ENCODE data around the gene GOPC.

The GOPC gene

DNA sequence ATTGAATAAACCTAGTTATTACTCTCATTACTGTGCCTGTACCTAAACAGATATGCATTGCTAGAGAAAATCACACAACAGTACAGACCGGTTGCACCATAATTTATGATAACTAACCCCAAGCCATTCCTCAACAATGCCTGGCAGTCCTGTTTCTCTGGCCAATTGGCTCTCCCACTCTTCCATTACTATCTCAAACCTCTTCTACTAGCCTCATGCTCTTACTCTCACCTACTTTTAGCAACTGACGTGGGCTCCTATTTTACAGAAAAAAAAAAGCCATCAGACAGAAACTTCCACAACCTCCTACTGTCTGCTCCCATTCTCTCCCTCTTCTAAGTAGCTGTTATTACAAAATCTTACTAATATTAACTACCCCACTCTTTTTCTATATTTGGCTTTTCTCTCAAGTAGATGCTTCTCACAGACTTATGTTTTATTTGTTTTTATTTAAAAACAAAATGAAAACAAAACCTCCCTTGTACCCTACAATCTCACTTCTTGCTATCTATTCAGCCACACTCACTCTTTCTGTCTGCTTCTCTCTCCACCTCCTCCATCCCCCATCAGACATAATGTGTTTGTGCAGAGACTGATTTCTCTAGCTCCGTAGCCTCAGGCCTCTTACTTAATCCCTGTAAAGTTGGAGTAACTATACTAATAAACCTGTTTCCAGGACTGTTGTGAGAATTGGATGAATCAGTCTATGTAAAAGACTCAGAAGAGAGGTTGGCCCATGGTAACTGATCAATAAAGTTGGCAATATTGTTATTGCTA lies 9.1 kb downstream of the GOPC start:
- Histone ChIP-seq H3F3A (ENCODE audit: control insufficient read depth, insufficient read depth) (no peaks in the 10 kb centered on the region), H3K27me3 (ENCODE audit: control insufficient read depth, low read length) (no peaks in the 10 kb centered on the region), H3K4me3 (ENCODE audit: low read length) (no peak overlapping the region), H3K27ac (ENCODE audit: low read depth, low read length) (no peak overlapping the region), H3K36me3 (ENCODE audit: control insufficient read depth, low read length) (peaks cover 46% of the 10 kb centered on the region), H3K79me2 (ENCODE audit: control insufficient read depth, low read length) (peaks cover 92% of the 10 kb centered on the region), H3K9me2 (replicated peaks; ENCODE audit: control insufficient read depth, low read length) (no peaks in the 10 kb centered on the region), H4K20me1 (ENCODE audit: control insufficient read depth, insufficient read depth, low read depth, low read length) (peaks cover 3% of the 10 kb centered on the region; the same call in 1 of the 2 replicates), H3K9me3 (ENCODE audit: control insufficient read depth, insufficient read depth, low read length) (no peaks in the 10 kb centered on the region), H3K4me1 (ENCODE audit: control insufficient read depth, low read length) (no peaks in the 10 kb centered on the region), H3K4me2 (ENCODE audit: low read length) (no peak overlapping the region)
- no peak for TF ChIP-seq EZH2phosphoT487 (IDR thresholded peaks at IDR 0.05; ENCODE audit: borderline replicate concordance, low read length)

- Histone ChIP-seq H3K9me3 (ENCODE audit: control insufficient read depth, insufficient read depth, low read length) (no peaks in the 10 kb centered on the region), H3K9me2 (replicated peaks; ENCODE audit: control insufficient read depth, low read length) (no peaks in the 10 kb centered on the region), H3K4me2 (ENCODE audit: low read length) (no peak overlapping the region), H3K27ac (ENCODE audit: low read depth, low read length) (no peak overlapping the region), H3K36me3 (ENCODE audit: control insufficient read depth, low read length) (peaks cover 36% of the 10 kb centered on the region), H3K4me3 (ENCODE audit: low read length) (no peak overlapping the region), H3K4me1 (ENCODE audit: control insufficient read depth, low read length) (no peaks in the 10 kb centered on the region), H3F3A (ENCODE audit: control insufficient read depth, insufficient read depth) (no peaks in the 10 kb centered on the region), H3K27me3 (ENCODE audit: control insufficient read depth, low read length) (no peaks in the 10 kb centered on the region), H4K20me1 (ENCODE audit: control insufficient read depth, insufficient read depth, low read depth, low read length) (peaks cover 3% of the 10 kb centered on the region; the same call in 1 of the 2 replicates), H3K79me2 (ENCODE audit: control insufficient read depth, low read length) (peaks cover 86% of the 10 kb centered on the region)
- TF ChIP-seq, protein P1, sequence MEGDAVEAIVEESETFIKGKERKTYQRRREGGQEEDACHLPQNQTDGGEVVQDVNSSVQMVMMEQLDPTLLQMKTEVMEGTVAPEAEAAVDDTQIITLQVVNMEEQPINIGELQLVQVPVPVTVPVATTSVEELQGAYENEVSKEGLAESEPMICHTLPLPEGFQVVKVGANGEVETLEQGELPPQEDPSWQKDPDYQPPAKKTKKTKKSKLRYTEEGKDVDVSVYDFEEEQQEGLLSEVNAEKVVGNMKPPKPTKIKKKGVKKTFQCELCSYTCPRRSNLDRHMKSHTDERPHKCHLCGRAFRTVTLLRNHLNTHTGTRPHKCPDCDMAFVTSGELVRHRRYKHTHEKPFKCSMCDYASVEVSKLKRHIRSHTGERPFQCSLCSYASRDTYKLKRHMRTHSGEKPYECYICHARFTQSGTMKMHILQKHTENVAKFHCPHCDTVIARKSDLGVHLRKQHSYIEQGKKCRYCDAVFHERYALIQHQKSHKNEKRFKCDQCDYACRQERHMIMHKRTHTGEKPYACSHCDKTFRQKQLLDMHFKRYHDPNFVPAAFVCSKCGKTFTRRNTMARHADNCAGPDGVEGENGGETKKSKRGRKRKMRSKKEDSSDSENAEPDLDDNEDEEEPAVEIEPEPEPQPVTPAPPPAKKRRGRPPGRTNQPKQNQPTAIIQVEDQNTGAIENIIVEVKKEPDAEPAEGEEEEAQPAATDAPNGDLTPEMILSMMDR (IDR thresholded peaks at IDR 0.05; ENCODE audit: low read depth, low read length, poor library complexity, severe bottlenecking) = no peak
- TF ChIP-seq EZH2phosphoT487 (IDR thresholded peaks at IDR 0.05; ENCODE audit: borderline replicate concordance, low read length) = no peak
Measured at GRCh38 chr6:117591405-117591804, 10.9 kb downstream of the GOPC start.

- Histone ChIP-seq H3K4me2 (ENCODE audit: low read length) (no peak overlapping the region), H3K27ac (ENCODE audit: low read depth, low read length) (no peak overlapping the region), H3K36me3 (ENCODE audit: control insufficient read depth, low read length) (peaks cover 40% of the 10 kb centered on the region), H3K4me1 (ENCODE audit: control insufficient read depth, low read length) (no peaks in the 10 kb centered on the region), H4K20me1 (ENCODE audit: control insufficient read depth, insufficient read depth, low read depth, low read length) (peaks cover 3% of the 10 kb centered on the region; the same call in 1 of the 2 replicates), H3K9me2 (replicated peaks; ENCODE audit: control insufficient read depth, low read length) (no peaks in the 10 kb centered on the region), H3K4me3 (ENCODE audit: low read length) (no peak overlapping the region), H3F3A (ENCODE audit: control insufficient read depth, insufficient read depth) (no peaks in the 10 kb centered on the region), H3K27me3 (ENCODE audit: control insufficient read depth, low read length) (no peaks in the 10 kb centered on the region), H3K9me3 (ENCODE audit: control insufficient read depth, insufficient read depth, low read length) (no peaks in the 10 kb centered on the region), H3K79me2 (ENCODE audit: control insufficient read depth, low read length) (peaks cover 86% of the 10 kb centered on the region)
- no peak for TF ChIP-seq EZH2phosphoT487 (IDR thresholded peaks at IDR 0.05; ENCODE audit: borderline replicate concordance, low read length)
- TF ChIP-seq, protein P1 (IDR thresholded peaks at IDR 0.05; ENCODE audit: low read depth, low read length, poor library complexity, severe bottlenecking) = no peak
Measured at GRCh38 chr6:117590447-117590846, 11.9 kb downstream of the GOPC start.

- H3K9me3 ChIP-seq (ENCODE audit: control insufficient read depth, insufficient read depth, low read length) = peaks cover 6% of the 10 kb centered on the region; the same call in 1 of the 2 replicates
- H3K36me3 ChIP-seq (ENCODE audit: control insufficient read depth, low read length) = peaks cover 53% of the 10 kb centered on the region
- H3K4me2 ChIP-seq (ENCODE audit: low read length) = no peak overlapping the region
- H4K20me1 ChIP-seq (ENCODE audit: control insufficient read depth, insufficient read depth, low read depth, low read length) = no peaks in the 10 kb centered on the region
- no peaks in the 10 kb centered on the region for H3K4me1 ChIP-seq (ENCODE audit: control insufficient read depth, low read length)
- no peaks in the 10 kb centered on the region for H3K9me2 ChIP-seq (replicated peaks; ENCODE audit: control insufficient read depth, low read length)
- no peaks in the 10 kb centered on the region for H3K27me3 ChIP-seq (ENCODE audit: control insufficient read depth, low read length)
- no peak overlapping the region for H3K4me3 ChIP-seq (ENCODE audit: low read length)
- no peak overlapping the region for H3K27ac ChIP-seq (ENCODE audit: low read depth, low read length)
- H3K79me2 ChIP-seq (ENCODE audit: control insufficient read depth, low read length) = peaks cover 81% of the 10 kb centered on the region
- no peaks in the 10 kb centered on the region for H3F3A ChIP-seq (ENCODE audit: control insufficient read depth, insufficient read depth)
- TF ChIP-seq, protein P1 (IDR thresholded peaks at IDR 0.05; ENCODE audit: low read depth, low read length, poor library complexity, severe bottlenecking) = no peak
- no peak for TF ChIP-seq EZH2phosphoT487 (IDR thresholded peaks at IDR 0.05; ENCODE audit: borderline replicate concordance, low read length)
Measured at GRCh38 chr6:117585647-117586046, 16.7 kb downstream of the GOPC start.
